ENCODE measurements around the gene CALCOCO1. TPM values are rescaled to one million over a fixed set of nuclear protein-coding genes. Genes with fewer than 3 reads are reported as not detected.
A peak's percentile ranks its signal among the peaks of the same experiment; 100 is the strongest.

The CALCOCO1 gene
- total and polyA plus RNA-seq, 9 of the 15 experiments (the other 6 are each of a cell fraction or from before 2014, with no cell fraction given): 1.9 to 31.8 (median 11.0) TPM

DNA sequence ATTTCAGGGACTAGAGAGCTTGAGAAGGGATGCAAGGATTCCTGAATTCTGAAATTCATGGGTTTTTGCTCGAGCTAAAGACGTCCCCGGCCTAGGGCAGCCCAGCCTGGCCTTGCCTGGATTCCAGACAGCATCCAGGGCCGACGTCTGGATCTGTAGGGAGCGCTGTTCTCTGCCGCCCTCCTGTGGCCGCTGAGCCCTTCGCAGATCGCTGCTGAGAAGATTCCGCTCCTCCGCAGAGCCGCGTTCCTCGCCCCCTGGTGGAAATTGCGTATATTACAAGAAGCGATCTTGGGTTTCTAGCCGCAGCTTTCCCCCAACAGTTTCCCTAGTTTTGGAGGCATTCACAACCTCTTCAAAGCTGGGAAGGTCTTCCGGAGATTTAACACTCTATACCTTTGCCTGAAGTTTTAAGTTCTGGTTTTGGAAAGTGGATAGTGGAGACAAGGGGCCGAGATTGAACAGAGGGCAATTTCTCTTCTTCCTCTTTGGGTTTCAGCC, 19.4 kb upstream of the CALCOCO1 start (continued):
- TF ChIP-seq, protein P1, sequence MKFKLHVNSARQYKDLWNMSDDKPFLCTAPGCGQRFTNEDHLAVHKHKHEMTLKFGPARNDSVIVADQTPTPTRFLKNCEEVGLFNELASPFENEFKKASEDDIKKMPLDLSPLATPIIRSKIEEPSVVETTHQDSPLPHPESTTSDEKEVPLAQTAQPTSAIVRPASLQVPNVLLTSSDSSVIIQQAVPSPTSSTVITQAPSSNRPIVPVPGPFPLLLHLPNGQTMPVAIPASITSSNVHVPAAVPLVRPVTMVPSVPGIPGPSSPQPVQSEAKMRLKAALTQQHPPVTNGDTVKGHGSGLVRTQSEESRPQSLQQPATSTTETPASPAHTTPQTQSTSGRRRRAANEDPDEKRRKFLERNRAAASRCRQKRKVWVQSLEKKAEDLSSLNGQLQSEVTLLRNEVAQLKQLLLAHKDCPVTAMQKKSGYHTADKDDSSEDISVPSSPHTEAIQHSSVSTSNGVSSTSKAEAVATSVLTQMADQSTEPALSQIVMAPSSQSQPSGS (CRISPR knock-in tag; IDR thresholded peaks at IDR 0.05): no peak
- TF ChIP-seq ELF1 (tag; IDR thresholded peaks at IDR 0.05) (no peak), ETV1 (tag; conservative IDR thresholded peaks at IDR 0.05; ENCODE audit: low read depth) (no peak), NRF1 (conservative IDR thresholded peaks at IDR 0.05 in 1 of 2, IDR thresholded peaks at IDR 0.05 in 1 of 2) (no peak), MED1 (CRISPR knock-in tag; IDR thresholded peaks at IDR 0.05; ENCODE audit: borderline replicate concordance) (no peak), BCOR (IDR thresholded peaks at IDR 0.05) (peak; percentile 37; the same call in 1 of the 2 replicates), SMAD4 (CRISPR knock-in tag; conservative IDR thresholded peaks at IDR 0.05) (0 out of 2 replicates have a peak, but pooled peaks have one; percentile 49), HDAC1 (IDR thresholded peaks at IDR 0.05) (no peak), ZNF76 (CRISPR knock-in tag; IDR thresholded peaks at IDR 0.05; ENCODE audit: borderline replicate concordance) (no peak), SP1 (CRISPR knock-in tag; IDR thresholded peaks at IDR 0.05) (peak; percentile 68), ZSCAN32 (CRISPR knock-in tag; IDR thresholded peaks at IDR 0.05) (no peak), ERF (CRISPR knock-in tag; IDR thresholded peaks at IDR 0.05) (no peak), ZNF175 (CRISPR knock-in tag; IDR thresholded peaks at IDR 0.05; ENCODE audit: low read depth) (no peak), MAZ (CRISPR knock-in tag; conservative IDR thresholded peaks at IDR 0.05 in 1 of 2, IDR thresholded peaks at IDR 0.05 in 1 of 2) (peak in 1 of 2 experiments; percentile 71; a peak in 2 of 4 replicates), KDM4B (IDR thresholded peaks at IDR 0.05; ENCODE audit: borderline replicate concordance in 2 of 2, low read depth in 1 of 2) (no peak)
- TF ChIP-seq, protein P2, sequence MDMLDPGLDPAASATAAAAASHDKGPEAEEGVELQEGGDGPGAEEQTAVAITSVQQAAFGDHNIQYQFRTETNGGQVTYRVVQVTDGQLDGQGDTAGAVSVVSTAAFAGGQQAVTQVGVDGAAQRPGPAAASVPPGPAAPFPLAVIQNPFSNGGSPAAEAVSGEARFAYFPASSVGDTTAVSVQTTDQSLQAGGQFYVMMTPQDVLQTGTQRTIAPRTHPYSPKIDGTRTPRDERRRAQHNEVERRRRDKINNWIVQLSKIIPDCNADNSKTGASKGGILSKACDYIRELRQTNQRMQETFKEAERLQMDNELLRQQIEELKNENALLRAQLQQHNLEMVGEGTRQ (CRISPR knock-in tag; IDR thresholded peaks at IDR 0.05): no peak
- TF ChIP-seq, protein P3, sequence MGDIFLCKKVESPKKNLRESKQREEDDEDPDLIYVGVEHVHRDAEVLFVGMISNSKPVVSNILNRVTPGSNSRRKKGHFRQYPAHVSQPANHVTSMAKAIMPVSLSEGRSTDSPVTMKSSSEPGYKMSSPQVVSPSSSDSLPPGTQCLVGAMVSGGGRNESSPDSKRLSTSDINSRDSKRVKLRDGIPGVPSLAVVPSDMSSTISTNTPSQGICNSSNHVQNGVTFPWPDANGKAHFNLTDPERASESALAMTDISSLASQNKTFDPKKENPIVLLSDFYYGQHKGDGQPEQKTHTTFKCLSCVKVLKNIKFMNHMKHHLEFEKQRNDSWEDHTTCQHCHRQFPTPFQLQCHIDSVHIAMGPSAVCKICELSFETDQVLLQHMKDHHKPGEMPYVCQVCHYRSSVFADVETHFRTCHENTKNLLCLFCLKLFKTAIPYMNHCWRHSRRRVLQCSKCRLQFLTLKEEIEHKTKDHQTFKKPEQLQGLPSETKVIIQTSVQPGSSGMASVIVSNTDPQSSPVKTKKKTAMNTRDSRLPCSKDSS (IDR thresholded peaks at IDR 0.05; ENCODE audit: low read depth, partially characterized antibody): no peak
- TF ChIP-seq, protein P4, sequence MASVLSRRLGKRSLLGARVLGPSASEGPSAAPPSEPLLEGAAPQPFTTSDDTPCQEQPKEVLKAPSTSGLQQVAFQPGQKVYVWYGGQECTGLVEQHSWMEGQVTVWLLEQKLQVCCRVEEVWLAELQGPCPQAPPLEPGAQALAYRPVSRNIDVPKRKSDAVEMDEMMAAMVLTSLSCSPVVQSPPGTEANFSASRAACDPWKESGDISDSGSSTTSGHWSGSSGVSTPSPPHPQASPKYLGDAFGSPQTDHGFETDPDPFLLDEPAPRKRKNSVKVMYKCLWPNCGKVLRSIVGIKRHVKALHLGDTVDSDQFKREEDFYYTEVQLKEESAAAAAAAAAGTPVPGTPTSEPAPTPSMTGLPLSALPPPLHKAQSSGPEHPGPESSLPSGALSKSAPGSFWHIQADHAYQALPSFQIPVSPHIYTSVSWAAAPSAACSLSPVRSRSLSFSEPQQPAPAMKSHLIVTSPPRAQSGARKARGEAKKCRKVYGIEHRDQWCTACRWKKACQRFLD (CRISPR knock-in tag; IDR thresholded peaks at IDR 0.05): no peak
- TF ChIP-seq, protein P5, sequence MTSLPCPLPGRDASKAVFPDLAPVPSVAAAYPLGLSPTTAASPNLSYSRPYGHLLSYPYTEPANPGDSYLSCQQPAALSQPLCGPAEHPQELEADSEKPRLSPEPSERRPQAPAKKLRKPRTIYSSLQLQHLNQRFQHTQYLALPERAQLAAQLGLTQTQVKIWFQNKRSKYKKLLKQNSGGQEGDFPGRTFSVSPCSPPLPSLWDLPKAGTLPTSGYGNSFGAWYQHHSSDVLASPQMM (CRISPR knock-in tag; IDR thresholded peaks at IDR 0.05): no peak
- TF ChIP-seq, protein P6, sequence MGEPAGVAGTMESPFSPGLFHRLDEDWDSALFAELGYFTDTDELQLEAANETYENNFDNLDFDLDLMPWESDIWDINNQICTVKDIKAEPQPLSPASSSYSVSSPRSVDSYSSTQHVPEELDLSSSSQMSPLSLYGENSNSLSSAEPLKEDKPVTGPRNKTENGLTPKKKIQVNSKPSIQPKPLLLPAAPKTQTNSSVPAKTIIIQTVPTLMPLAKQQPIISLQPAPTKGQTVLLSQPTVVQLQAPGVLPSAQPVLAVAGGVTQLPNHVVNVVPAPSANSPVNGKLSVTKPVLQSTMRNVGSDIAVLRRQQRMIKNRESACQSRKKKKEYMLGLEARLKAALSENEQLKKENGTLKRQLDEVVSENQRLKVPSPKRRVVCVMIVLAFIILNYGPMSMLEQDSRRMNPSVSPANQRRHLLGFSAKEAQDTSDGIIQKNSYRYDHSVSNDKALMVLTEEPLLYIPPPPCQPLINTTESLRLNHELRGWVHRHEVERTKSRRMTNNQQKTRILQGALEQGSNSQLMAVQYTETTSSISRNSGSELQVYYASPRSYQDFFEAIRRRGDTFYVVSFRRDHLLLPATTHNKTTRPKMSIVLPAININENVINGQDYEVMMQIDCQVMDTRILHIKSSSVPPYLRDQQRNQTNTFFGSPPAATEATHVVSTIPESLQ (CRISPR knock-in tag; IDR thresholded peaks at IDR 0.05): no peak
